Fibroblast of the aortic adventitia (primary cell): ENCODE measurements around the gene NPIPA3. TPM values are rescaled to one million over a fixed set of nuclear protein-coding genes. Genes with fewer than 3 reads are reported as not detected.
"Not testable (repeated sequence)": the region's sequence is repeated elsewhere in the genome, so short reads cannot be mapped to it uniquely, and the experiment has no call there.

ENCODE experiments used
- DNase-seq: peaks from one replicate; pipeline ENCODE4 v3.0.0-alpha.2; 2010; ENCODE audit warnings: low read depth
- H3K4me3 ChIP-seq: 2 replicates; pipeline ENCODE4 v1.5.1; 2011; ENCODE audit warnings: low read depth, mild to moderate bottlenecking, control low read depth, low read length, moderate library complexity
- CTCF ChIP-seq: IDR thresholded peaks from 2 replicates; pipeline ENCODE4 v1.5.1; 2011; ENCODE audit warnings: mild to moderate bottlenecking, low read length, control low read depth, inconsistent platforms; ENCODE audit not compliant: insufficient read depth
- total RNA-seq: library from RNA; depleted of rRNA; stranded (reverse); fragments of >200 nt; gene quantifications from 2 replicates; pipeline ENCODE4 v1.2.3, GENCODE V29; 2012; ENCODE audit warnings: low replicate concordance

Gene NPIPA3
- total RNA-seq = 0.54 TPM in 1 of 2 replicates, not detected in the other

GRCh38 chr16:14703156-14704011 is at the start of gene NPIPA3:
TSS of gene NPIPA3 (plus strand) at chr16:14703411. CDS start at chr16:14708944, 5,533 bp downstream.
- not testable (repeated sequence) for H3K4me3 ChIP-seq, DNase-seq

- DNase-seq = no peak
- no peak for TF ChIP-seq CTCF
- H3K4me3 ChIP-seq = no peak overlapping the region
Measured at GRCh38 chr16:14658063-14658462, 45.1 kb upstream of the NPIPA3 start.

- TF ChIP-seq CTCF = no peak
- H3K4me3 ChIP-seq = no peak overlapping the region
- no peak for DNase-seq
Measured at GRCh38 chr16:14667347-14668266, 35.6 kb upstream of the NPIPA3 start.

GRCh38 chr16:14668556-14669223 is 34.5 kb upstream of the NPIPA3 start:
- H3K4me3 ChIP-seq = no peak overlapping the region
- TF ChIP-seq CTCF = no peak
- no peak for DNase-seq

- no peak overlapping the region for H3K4me3 ChIP-seq
- no peak for DNase-seq
- no peak for TF ChIP-seq CTCF
Measured at GRCh38 chr16:14669776-14670175, 33.4 kb upstream of the NPIPA3 start.

- DNase-seq = peak; percentile 7
- H3K4me3 ChIP-seq = no peak overlapping the region
- no peak for TF ChIP-seq CTCF
Measured at GRCh38 chr16:14672403-14672971, 30.7 kb upstream of the NPIPA3 start.
